H9 (cell line): ENCODE measurements around the gene CARD11. TPM values are rescaled to one million over a fixed set of nuclear protein-coding genes. Genes with fewer than 3 reads are reported as not detected.

Experiments used
- DNase-seq: peaks from one replicate; pipeline ENCODE4 v3.0.0-alpha.2; 2017
- H2AFZ ChIP-seq: one replicate; pipeline ENCODE4 v1.6.1; 2013; ENCODE audit warnings: mild to moderate bottlenecking, low read length, control low read depth, moderate library complexity
- H2AK5ac ChIP-seq: 2 replicates; pipeline ENCODE4 v1.6.1; 2013; ENCODE audit warnings: low read length, control low read depth, mixed read lengths; ENCODE audit not compliant: insufficient read length
- H2BK120ac ChIP-seq: one replicate; pipeline ENCODE4 v1.6.1; 2013; ENCODE audit warnings: low read depth, mild to moderate bottlenecking, low read length, control low read depth, inconsistent platforms; ENCODE audit not compliant: poor library complexity, severe bottlenecking
- H2BK12ac ChIP-seq: 2 replicates; pipeline ENCODE4 v1.6.1; 2013; ENCODE audit warnings: low read length, control low read depth, mixed read lengths, low read depth; ENCODE audit not compliant: insufficient read length
- H2BK15ac ChIP-seq: 2 replicates; pipeline ENCODE4 v1.6.1; 2013; ENCODE audit warnings: low read depth, low read length, control low read depth
- H2BK20ac ChIP-seq: one replicate; pipeline ENCODE4 v1.6.1; 2013; ENCODE audit warnings: low read depth, mild to moderate bottlenecking, low read length, control low read depth, inconsistent platforms; ENCODE audit not compliant: poor library complexity, severe bottlenecking
- H2BK5ac ChIP-seq: 2 replicates; pipeline ENCODE4 v1.6.1; 2013; ENCODE audit warnings: low read length, control low read depth, mixed read lengths; ENCODE audit not compliant: insufficient read length
- H3K14ac ChIP-seq: 2 replicates; pipeline ENCODE4 v1.6.1; 2013; ENCODE audit warnings: low read length, control low read depth; ENCODE audit not compliant: insufficient read depth
- H3K18ac ChIP-seq: 2 replicates; pipeline ENCODE4 v1.6.1; 2013; ENCODE audit warnings: low read depth, mild to moderate bottlenecking, mixed read lengths, low read length, control low read depth; ENCODE audit not compliant: insufficient read length
- H3K23ac ChIP-seq: 2 replicates; pipeline ENCODE4 v1.6.1; 2013; ENCODE audit warnings: low read length, control low read depth, mixed read lengths, low read depth; ENCODE audit not compliant: insufficient read length
- H3K23me2 ChIP-seq: 2 replicates; pipeline ENCODE4 v1.6.1; 2013; ENCODE audit warnings: low read depth, mild to moderate bottlenecking, mixed read lengths, low read length, control low read depth; ENCODE audit not compliant: insufficient read length, poor library complexity, severe bottlenecking
- H3K27ac ChIP-seq: 2 replicates; pipeline ENCODE4 v1.5.1; 2013; ENCODE audit warnings: low read length, control low read depth, mixed read lengths, low read depth; ENCODE audit not compliant: insufficient read length
- H3K27me3 ChIP-seq: 2 replicates; pipeline ENCODE4 v1.6.1; 2013; ENCODE audit warnings: low read length, control low read depth, inconsistent platforms; ENCODE audit not compliant: insufficient read depth
- H3K4ac ChIP-seq: 2 replicates; pipeline ENCODE4 v1.6.1; 2013; ENCODE audit warnings: low read depth, mild to moderate bottlenecking, control low read depth, inconsistent platforms, low read length, moderate library complexity
- H3K4me1 ChIP-seq: 2 replicates; pipeline ENCODE4 v1.6.1; 2013; ENCODE audit warnings: low read length, control low read depth, inconsistent platforms; ENCODE audit not compliant: insufficient read depth
- H3K4me2 ChIP-seq: 2 replicates; pipeline ENCODE4 v1.6.1; 2013; ENCODE audit warnings: low read length, control low read depth, mixed read lengths; ENCODE audit not compliant: insufficient read length, insufficient read depth
- H3K56ac ChIP-seq: 2 replicates; pipeline ENCODE4 v1.6.1; 2013; ENCODE audit warnings: low read depth, mild to moderate bottlenecking, mixed read lengths, low read length, control low read depth; ENCODE audit not compliant: insufficient read length
- H3K79me1 ChIP-seq: 2 replicates; pipeline ENCODE4 v1.6.1; 2013; ENCODE audit warnings: low read depth, mild to moderate bottlenecking, moderate library complexity, low read length, control low read depth, inconsistent platforms; ENCODE audit not compliant: insufficient read depth, poor library complexity, severe bottlenecking
- H3K79me2 ChIP-seq: 2 replicates; pipeline ENCODE4 v1.6.1; 2013; ENCODE audit warnings: low read length, control low read depth, inconsistent platforms; ENCODE audit not compliant: insufficient read depth
- H3K9ac ChIP-seq: 2 replicates; pipeline ENCODE4 v1.6.1; 2013; ENCODE audit warnings: low read length, control low read depth, mixed read lengths; ENCODE audit not compliant: insufficient read length; ENCODE audit errors: extremely low read depth
- H3K9me3 ChIP-seq: one replicate; pipeline ENCODE4 v1.6.1; 2013; ENCODE audit warnings: low read depth, low read length, inconsistent platforms; ENCODE audit not compliant: control insufficient read depth
- H3T11ph ChIP-seq: one replicate; pipeline ENCODE4 v1.6.1; 2013; ENCODE audit warnings: mild to moderate bottlenecking, low read length, control low read depth, inconsistent platforms
- H4K20me1 ChIP-seq: one replicate; pipeline ENCODE4 v1.6.1; 2013; ENCODE audit not compliant: control insufficient read depth, insufficient read length, insufficient read depth
- H4K5ac ChIP-seq: 2 replicates; pipeline ENCODE4 v1.6.1; 2013; ENCODE audit warnings: low read depth, mild to moderate bottlenecking, mixed read lengths, low read length, control low read depth; ENCODE audit not compliant: insufficient read length
- H4K8ac ChIP-seq: replicated peaks from 2 replicates; pipeline ENCODE4 v1.6.1; 2013; ENCODE audit warnings: low read length, control low read depth, mixed read lengths, low read depth; ENCODE audit not compliant: insufficient read length
- H4K91ac ChIP-seq: 2 replicates; pipeline ENCODE4 v1.6.1; 2013; ENCODE audit warnings: low read depth, mild to moderate bottlenecking, moderate library complexity, mixed read lengths, low read length, control low read depth; ENCODE audit not compliant: insufficient read length
- H3K27ac Mint-ChIP-seq, 3 experiments: 2 replicates in 2 of 3; 3 replicates in 1 of 3; pipeline ENCODE4 v1.8.0; 2020 to 2021; ENCODE audit warnings: mixed read lengths in 3 of 3, mild to moderate bottlenecking in 1 of 3, moderate library complexity in 1 of 3
- H3K27me3 Mint-ChIP-seq: 2 replicates; pipeline ENCODE4 v1.8.0; 2021; ENCODE audit warnings: low read depth, mild to moderate bottlenecking, moderate library complexity, mixed read lengths
- H3K36me3 Mint-ChIP-seq, 3 experiments: 2 replicates in 2 of 3; 3 replicates in 1 of 3; pipeline ENCODE4 v1.8.0; 2020 to 2021; ENCODE audit warnings: low read depth in 3 of 3, mixed read lengths in 3 of 3; ENCODE audit not compliant: insufficient read depth in 1 of 3
- H3K4me1 Mint-ChIP-seq, 2 experiments: 2 replicates each; pipeline ENCODE4 v1.8.0; 2020; ENCODE audit warnings: mixed read lengths in 2 of 2
- H3K4me3 Mint-ChIP-seq, 2 experiments: 2 replicates in 1 of 2; 3 replicates in 1 of 2; pipeline ENCODE4 v1.8.0; 2020 to 2021; ENCODE audit warnings: mild to moderate bottlenecking in 2 of 2, mixed read lengths in 2 of 2, moderate library complexity in 1 of 2
- H3K9me3 Mint-ChIP-seq, 2 experiments: 2 replicates in 1 of 2; 3 replicates in 1 of 2; pipeline ENCODE4 v1.8.0; 2020; ENCODE audit warnings: mild to moderate bottlenecking in 2 of 2, mixed read lengths in 2 of 2, moderate library complexity in 1 of 2
- WGBS: extraction: QIAGEN DNeasy Blood & Tissue Kit; methylation state at CpG from one replicate; pipeline ENCODE4 v1.1.7; 2013; ENCODE audit warnings: missing lambda C conversion rate, low lambda C conversion rate, mixed read lengths; ENCODE audit not compliant: insufficient read length; ENCODE audit errors: extremely low coverage; 5-methylcytosine and 5-hydroxymethylcytosine counted together
- total RNA-seq: library from RNA; stranded (reverse); gene quantifications from 2 replicates; pipeline ENCODE4 v1.2.1, GENCODE V29; 2021
- TF ChIP-seq, protein P1 (sequence below): fragments of 200-600 bp; sonication (generic); conservative IDR thresholded peaks from 3 replicates; pipeline ENCODE4 v1.8.0; 2021; ENCODE audit warnings: antibody characterized with exemption, mild to moderate bottlenecking

CARD11 gene
- total RNA-seq, 1 experiment from 2014 or later: 20.0 TPM

GRCh38 chr7:2923886-2924574 lies 119.6 kb downstream of the CARD11 start:
- no peaks in the 10 kb centered on the region for H3K27me3 Mint-ChIP-seq
- H3K27ac ChIP-seq: no peak overlapping the region
- H2BK5ac ChIP-seq: no peak overlapping the region
- no peak overlapping the region for H2BK120ac ChIP-seq
- peaks cover 0 to 18% (median 11%) of the 10 kb centered on the region in 3 experiments; a peak in 6 of 7 replicates for H3K36me3 Mint-ChIP-seq
- H3K9ac ChIP-seq: no peak overlapping the region
- H3K23me2 ChIP-seq: no peaks in the 10 kb centered on the region
- H4K5ac ChIP-seq: no peak overlapping the region
- H2BK12ac ChIP-seq: no peak overlapping the region
- H3K9me3 Mint-ChIP-seq: peaks cover 0 to 2% of the 10 kb centered on the region in 2 experiments; a peak in 1 of 5 replicates
- no peaks in the 10 kb centered on the region for H4K20me1 ChIP-seq
- H3K4me1 Mint-ChIP-seq: peaks cover 0 to 7% of the 10 kb centered on the region in 2 experiments; a peak in 2 of 4 replicates
- no peak overlapping the region for H3K18ac ChIP-seq
- H3K27me3 ChIP-seq: no peaks in the 10 kb centered on the region
- H3K56ac ChIP-seq: no peak overlapping the region
- H2AFZ ChIP-seq: no peak overlapping the region
- TF ChIP-seq, protein P1, sequence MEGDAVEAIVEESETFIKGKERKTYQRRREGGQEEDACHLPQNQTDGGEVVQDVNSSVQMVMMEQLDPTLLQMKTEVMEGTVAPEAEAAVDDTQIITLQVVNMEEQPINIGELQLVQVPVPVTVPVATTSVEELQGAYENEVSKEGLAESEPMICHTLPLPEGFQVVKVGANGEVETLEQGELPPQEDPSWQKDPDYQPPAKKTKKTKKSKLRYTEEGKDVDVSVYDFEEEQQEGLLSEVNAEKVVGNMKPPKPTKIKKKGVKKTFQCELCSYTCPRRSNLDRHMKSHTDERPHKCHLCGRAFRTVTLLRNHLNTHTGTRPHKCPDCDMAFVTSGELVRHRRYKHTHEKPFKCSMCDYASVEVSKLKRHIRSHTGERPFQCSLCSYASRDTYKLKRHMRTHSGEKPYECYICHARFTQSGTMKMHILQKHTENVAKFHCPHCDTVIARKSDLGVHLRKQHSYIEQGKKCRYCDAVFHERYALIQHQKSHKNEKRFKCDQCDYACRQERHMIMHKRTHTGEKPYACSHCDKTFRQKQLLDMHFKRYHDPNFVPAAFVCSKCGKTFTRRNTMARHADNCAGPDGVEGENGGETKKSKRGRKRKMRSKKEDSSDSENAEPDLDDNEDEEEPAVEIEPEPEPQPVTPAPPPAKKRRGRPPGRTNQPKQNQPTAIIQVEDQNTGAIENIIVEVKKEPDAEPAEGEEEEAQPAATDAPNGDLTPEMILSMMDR: no peak
- no peak overlapping the region for H3K4me3 Mint-ChIP-seq
- no peak overlapping the region for H3K14ac ChIP-seq
- no peaks in the 10 kb centered on the region for H3K9me3 ChIP-seq
- H3K4me2 ChIP-seq: no peak overlapping the region
- DNase-seq: no peak
- no peak overlapping the region for H3K23ac ChIP-seq
- H3T11ph ChIP-seq: no peak overlapping the region
- H2BK20ac ChIP-seq: no peak overlapping the region
- H3K79me2 ChIP-seq: no peaks in the 10 kb centered on the region
- H4K8ac ChIP-seq: no peak overlapping the region
- no peak overlapping the region for H2AK5ac ChIP-seq
- no peak overlapping the region for H2BK15ac ChIP-seq
- H3K4me1 ChIP-seq: no peaks in the 10 kb centered on the region
- H3K27ac Mint-ChIP-seq: peak overlapping the region in 1 of 3 experiments; percentile 55; a peak in 1 of 7 replicates
- WGBS: no CpG with 5 or more reads among the region's 17 CpGs
- H3K79me1 ChIP-seq: no peaks in the 10 kb centered on the region
- H4K91ac ChIP-seq: no peak overlapping the region
- H3K4ac ChIP-seq: no peak overlapping the region
